Erythroblast (primary cell): ENCODE results near the gene PARK7.

Experiments used
- GATA1 ChIP-seq: IDR thresholded peaks from 2 replicates; pipeline ENCODE4 v1.6.1; 2011; ENCODE audit warnings: low read depth, mild to moderate bottlenecking, control low read depth, low read length, moderate library complexity
- POLR2A ChIP-seq: IDR thresholded peaks from 2 replicates; pipeline ENCODE4 v1.6.1; 2011; ENCODE audit warnings: mild to moderate bottlenecking, low read length

DNA sequence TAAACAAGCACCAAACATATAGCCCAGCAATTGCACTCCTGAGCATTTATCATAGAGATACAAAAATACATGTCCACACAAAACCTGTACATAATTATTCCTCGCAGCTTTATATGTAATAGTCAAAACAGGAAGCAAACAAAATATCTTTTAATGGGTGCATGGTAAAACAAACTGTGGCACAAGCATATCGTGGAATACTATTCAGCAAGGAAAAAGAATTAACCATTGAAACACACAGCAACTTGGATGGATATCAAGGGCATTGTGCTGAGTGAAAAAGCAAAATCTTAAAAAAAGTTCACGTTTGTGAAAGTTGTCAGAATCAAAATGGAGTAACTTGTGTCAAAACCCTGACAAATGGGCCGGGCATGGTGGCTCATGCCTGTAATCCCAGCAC lies 33.3 kb upstream of the PARK7 start:
- no peak for TF ChIP-seq POLR2A
- TF ChIP-seq GATA1, result no peak
